ACHN (cell line): ENCODE results near the gene NTF4.

Source experiments
- DNase-seq: peaks from one replicate; pipeline ENCODE4 v3.0.0-alpha.2; 2015
- in situ Hi-C: cut with HindIII; loops from 2 replicates; pipeline ENCODE4 v1.10.0; 2017; ENCODE audit warnings: low sequenced_read_pairs, low pct_ligation_motif_present, low pct_unique_long_range_greater_than_20kb

The NTF4 gene, protein sequence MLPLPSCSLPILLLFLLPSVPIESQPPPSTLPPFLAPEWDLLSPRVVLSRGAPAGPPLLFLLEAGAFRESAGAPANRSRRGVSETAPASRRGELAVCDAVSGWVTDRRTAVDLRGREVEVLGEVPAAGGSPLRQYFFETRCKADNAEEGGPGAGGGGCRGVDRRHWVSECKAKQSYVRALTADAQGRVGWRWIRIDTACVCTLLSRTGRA

DNA sequence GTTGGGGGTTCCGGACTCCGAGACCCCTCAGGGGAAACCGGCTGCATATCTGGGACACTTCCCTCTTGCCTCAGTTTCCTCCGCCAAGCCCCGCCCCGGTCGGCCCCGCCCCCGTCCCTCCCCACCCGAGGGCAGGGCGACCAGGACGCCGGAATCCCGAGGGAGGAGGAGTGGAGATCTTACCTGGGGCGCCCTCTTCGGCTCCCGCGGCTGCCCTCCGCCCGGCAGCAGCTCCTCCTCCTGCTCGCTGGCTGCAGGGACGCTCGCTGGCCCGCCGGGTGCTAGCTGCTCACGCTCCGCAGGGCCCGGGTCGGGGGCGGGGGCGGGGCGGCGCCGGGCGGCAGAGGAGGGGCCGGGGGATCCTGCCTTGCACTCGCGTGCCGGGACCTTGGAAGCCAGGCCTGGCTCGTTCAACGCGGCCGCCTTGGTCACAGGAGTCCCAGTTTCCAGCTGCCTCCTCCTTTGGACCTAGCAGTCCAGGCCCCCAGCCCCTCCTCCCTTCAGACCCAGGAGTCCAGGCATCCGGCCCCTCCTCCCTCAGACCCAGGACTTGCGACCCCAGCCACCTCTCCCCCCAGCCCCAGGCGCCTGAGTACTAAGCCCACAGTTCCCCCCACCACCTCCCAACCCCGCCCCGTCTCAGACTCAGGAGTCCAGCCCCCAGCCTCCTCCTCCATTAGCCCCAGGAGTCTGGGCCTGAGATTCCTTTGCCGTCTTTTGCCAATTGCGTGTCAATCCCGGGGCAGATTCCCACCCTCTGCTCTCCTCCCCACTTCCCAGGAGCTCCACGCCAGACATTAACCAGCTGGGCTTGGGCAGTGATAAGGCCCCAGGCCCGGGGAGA is at the start of gene NTF4:
Gene NTF4, minus strand, starts transcription at position 51 of the 844 bp plus-strand sequence. CDS start 2,821 bp downstream, outside the sequence.
- peak; percentile 35 for DNase-seq
- in situ Hi-C loops = no loop called here

DNA sequence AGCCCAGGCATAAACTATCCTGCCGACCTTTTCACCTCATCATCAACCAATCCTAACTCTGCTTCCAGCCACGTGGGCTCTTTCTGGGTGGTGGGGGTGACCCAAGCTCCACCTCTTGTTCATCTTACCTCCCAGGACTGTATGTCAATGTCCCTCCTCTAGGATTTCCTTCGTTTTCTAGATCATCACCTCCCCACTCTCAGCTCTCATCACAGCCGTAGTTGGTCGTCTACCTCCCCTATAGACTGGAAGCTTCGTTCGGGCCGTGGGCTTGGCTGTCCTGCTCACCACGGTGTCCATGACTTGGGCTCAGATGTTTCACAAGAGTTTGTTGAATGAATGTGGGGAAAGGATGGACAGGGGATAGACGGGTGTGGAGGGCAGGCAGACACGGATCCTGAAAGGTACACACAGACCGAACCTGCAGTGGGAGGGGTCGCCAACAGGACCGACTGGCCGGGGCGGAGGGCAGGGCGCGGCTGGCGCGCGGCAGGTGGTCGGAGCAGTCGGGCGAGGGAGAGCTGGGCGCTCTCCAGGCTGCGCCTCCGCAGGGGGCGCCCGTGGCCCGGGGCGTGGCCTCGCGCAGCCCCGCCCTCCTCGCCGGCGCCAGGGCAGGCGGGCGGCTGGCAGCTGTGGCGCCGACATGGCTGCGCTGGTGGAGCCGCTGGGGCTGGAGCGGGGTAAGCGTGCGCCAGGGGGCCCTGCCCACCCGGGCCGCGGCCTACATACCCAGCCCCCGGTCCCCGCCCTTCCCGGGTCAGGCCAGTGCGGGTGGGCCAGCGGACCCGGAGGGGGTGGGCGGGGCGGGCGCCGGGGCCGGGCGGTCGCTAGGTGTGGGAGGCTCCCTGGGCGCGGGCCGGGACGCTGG is 49.4 kb upstream of the NTF4 start, which contains the start of gene LIN7B:
Gene LIN7B, plus strand, starts transcription at position 609 of the 868 bp plus-strand sequence. Its CDS starts 35 bp downstream, at position 644.
- in situ Hi-C loops = no loop called here
- peak; percentile 72 for DNase-seq

DNA sequence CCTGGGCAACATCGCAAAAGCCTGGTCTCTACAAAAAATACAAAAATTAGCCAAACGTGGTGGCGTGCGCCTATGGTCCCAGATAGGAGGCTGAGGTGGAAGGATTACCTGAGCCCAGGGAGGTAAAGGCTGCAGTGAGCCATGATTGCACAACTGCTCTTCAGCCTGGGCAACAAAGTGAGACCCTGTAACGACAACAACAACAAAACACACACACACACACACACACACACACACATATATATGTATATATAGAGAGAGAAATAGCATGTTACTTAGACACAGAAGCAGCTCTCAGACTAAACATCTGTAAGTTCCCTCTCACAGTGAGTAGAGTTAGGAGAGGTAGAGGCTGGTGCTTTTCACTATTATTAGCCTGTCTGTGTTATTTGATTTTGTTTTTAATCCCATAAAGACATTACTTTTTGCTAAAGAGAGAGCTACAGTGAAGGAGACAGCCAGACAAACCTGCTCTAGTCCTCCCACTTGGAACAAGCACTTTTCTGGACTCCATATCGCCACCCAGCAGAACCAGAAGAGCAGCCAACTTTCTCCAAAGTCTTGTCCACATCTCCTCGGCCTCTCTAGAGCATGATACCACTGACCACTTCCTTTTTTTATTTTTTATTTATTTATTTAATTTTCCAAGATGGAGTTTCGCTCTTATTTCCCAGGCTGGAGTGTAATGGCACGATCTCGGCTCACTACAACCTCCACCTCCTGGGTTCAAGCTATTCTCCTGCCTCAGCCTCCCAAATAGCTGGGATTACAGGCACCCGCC is 46.8 kb upstream of the NTF4 start:
- in situ Hi-C loops = no loop called here
- DNase-seq = no peak

GRCh38 chr19:49110567-49110966 is 45.9 kb upstream of the NTF4 start:
- in situ Hi-C loops = no loop called here
- DNase-seq = no peak

DNA sequence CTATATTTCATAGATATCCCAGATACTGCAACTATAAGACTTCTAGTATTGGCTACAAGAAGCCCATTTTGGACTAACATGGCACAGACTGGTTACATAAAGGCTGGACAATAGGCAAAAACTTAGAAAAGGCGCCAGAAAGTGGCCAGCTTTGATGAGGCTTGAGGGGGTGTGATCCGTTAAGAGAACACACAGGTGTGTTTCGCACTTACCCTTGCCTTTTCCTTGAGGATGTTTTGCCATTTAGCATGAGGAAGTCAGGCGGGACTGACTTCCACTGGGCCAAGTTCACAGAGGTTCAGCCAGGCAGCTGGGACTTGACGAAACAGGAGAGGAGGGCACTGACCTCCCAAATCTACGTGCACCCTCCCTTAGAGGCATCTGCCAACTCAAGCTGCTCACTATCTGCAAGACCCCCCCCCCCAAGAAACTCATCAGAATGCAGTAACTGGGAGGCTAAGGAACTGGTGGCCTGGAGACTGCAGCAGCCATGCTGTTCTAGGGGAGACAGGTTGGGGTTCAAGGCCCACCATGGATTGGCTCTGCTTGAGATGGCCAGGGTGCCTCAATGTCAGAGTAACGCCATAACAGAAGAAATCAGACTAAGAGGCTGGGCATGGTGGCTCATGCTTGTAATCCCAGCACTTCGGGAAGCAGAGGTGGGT is 45.1 kb upstream of the NTF4 start:
- no peak for DNase-seq
- in situ Hi-C loops = no loop called here

DNA sequence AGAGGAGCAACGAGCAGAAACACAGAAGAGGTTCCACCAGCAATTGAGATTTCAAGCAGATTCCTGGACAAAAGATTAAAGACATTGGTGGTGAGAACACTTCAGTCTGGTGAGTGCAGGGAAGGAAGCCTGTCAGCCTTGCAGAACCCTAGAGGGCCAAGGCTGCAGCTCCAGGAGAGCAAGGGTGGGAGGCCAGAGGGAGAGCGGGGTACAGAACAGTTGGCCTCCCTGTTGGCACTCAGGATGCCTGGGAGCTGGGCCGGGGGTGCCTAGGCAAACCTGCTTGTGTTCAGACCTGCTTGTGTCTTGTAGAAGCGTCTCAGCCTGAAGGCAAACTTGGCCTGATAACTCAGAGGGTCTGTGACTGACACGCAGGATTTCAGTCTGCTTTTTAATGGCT is 44.4 kb upstream of the NTF4 start:
- DNase-seq = no peak

DNA sequence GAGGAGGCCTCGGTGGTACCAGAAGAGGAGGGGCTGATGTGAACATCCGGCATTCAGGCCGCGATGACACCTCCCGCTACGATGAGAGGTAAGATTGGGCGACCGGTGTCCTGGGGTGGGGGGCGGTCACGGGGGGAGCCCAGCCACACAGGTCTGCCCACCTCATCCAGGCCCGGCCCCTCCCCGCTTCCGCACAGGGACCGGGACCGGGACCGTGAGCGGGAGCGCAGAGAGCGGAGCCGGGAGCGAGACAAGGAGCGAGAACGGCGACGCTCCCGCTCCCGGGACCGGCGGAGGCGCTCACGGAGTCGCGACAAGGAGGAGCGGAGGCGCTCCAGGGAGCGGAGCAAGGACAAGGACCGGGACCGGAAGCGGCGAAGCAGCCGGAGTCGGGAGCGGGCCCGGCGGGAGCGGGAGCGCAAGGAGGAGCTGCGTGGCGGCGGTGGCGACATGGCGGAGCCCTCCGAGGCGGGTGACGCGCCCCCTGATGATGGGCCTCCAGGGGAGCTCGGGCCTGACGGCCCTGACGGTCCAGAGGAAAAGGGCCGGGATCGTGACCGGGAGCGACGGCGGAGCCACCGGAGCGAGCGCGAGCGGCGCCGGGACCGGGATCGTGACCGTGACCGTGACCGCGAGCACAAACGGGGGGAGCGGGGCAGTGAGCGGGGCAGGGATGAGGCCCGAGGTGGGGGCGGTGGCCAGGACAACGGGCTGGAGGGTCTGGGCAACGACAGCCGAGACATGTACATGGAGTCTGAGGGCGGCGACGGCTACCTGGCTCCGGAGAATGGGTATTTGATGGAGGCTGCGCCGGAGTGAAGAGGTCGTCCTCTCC is 43.2 kb upstream of the NTF4 start:
- in situ Hi-C loops = no loop called here
- DNase-seq = no peak

More for the DNA sequence above, 44.4 kb upstream of the NTF4 start:
- in situ Hi-C loops = no loop called here

GRCh38 chr19:49106648-49107135 is 42.1 kb upstream of the NTF4 start:
- DNase-seq = peak; percentile 57
- in situ Hi-C loops = no loop called here

DNA sequence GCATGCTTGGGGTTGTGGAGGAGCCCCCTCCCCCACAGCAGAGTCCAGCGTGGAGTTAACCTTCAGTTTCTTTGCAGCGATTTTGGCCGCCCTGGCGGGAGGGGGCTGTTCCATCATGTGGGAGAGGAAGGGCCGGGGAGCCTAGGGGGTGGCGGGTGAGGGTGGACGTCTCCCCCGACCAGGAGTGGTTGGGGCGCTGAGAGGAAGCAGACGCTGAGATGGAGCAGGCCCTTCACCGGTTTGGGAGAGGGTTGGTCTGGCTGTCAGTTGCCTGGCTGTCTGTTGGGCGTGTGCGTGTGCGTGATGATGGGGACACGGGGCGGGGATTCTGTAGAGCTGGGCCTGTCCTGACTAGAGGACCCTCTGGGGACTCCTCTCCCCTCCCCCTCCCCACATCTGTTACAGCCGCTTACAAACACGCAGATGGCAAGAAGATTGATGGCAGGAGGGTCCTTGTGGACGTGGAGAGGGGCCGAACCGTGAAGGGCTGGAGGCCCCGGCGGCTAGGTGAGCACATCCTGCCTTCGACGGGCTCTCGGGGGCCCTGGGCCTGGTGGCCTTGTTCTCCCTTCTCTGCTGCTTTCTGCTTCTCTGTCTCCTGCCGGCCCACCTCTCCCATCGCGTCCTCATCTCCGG is 39.7 kb upstream of the NTF4 start:
- no peak for DNase-seq
- in situ Hi-C loops = no loop called here

GRCh38 chr19:49103331-49104085 is 38.9 kb upstream of the NTF4 start:
- in situ Hi-C loops = no loop called here

GRCh38 chr19:49102303-49102702 is 37.7 kb upstream of the NTF4 start:
- no peak for DNase-seq

More at GRCh38 chr19:49103331-49104085, 38.9 kb upstream of the NTF4 start:
- no peak for DNase-seq

DNA sequence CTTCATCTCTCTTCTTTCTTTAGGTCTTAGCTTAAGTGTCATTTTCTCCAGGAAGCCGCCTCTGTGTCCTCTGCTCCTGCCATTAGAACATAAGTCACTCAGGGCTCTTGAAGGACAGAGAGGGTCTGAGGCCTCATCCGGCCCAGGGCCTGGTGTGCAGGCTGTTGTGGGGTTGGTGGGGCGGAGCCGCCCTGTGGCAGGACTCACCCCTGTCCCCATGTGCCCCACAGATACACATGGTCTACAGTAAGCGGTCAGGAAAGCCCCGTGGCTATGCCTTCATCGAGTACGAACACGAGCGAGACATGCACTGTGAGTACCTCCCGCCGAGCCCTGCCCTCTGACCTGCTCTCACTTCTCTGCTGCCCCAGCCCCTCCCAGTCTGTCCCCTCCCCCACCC is 36.5 kb upstream of the NTF4 start:
- no peak for DNase-seq
- in situ Hi-C loops = no loop called here

More at GRCh38 chr19:49102303-49102702, 37.7 kb upstream of the NTF4 start:
- in situ Hi-C loops = no loop called here

DNA sequence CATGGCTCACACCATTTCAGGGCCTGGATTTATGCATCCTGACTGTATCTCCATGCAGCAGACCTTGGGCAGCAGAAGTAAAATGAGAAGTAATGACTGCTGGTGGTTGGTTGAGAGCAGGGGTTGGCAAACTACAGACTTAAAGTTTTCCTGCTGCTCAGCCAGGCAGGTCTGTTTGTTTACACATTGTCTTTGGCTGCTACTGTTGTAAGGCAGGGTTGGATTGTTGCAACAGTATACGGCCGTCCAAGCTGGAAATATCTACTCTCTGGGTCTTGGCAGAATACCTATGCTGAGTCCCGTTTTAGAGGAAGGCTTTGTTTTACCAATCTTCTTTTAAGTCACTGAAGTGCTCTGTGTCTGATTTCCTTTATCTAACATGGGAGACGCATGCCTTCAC is 34.2 kb upstream of the NTF4 start:
- DNase-seq = no peak
- in situ Hi-C loops = no loop called here

DNA sequence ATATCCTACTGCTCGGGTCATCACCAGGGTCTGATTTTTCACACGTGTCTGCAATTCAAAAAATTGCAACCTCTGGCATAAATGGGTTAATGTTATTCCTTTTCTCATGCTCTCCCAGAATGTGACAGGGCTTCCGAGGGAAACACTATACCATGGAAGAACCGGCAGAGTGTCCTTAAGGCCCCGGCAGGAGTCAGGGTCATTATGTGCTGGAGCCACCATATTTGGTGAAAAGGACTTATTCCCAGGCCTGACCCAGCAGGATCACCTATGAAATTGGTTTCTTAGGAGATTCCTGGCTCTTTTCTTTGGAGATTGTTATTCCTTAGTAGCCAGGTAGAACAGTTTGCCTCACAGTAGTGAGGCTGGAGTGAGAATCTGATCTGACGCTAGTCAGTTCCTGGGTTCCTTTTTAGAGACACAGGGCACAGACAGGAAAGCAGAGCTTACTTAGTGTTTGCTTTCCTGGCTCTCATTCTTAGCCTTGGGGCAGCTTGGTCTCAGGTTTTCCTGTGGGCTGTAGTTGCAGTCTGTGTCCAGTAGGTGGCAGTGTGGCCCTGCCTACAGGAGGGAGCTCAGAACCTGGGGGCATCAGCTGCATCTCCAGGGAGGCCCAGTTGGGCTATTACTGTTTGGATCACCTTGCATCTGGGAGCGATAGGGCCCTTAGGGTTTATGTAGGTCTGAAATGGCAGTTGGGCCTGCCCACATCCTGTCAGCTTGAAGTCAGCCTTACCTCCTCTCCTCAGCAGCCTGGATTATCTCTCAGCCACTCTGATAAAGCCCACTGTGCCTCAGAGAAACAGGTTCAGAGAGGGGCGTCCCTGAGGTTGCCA is 33.1 kb upstream of the NTF4 start:
- in situ Hi-C loops = no loop called here
- peak; percentile 64 for DNase-seq
